Colon (tissue), 2 donors: ENCODE data around the gene TRIM47.
"Not testable (repeated sequence)": the region's sequence is repeated elsewhere in the genome, so short reads cannot be mapped to it uniquely, and the experiment has no call there.

Experiments used
- FAIRE-seq: peaks from 2 replicates; lab custom pipeline; 2012; peaks lifted over from hg19 to GRCh38; lab: Jason Lieb, UNC
- donor health status: control.
- donor health status: control.

TRIM47 gene

DNA sequence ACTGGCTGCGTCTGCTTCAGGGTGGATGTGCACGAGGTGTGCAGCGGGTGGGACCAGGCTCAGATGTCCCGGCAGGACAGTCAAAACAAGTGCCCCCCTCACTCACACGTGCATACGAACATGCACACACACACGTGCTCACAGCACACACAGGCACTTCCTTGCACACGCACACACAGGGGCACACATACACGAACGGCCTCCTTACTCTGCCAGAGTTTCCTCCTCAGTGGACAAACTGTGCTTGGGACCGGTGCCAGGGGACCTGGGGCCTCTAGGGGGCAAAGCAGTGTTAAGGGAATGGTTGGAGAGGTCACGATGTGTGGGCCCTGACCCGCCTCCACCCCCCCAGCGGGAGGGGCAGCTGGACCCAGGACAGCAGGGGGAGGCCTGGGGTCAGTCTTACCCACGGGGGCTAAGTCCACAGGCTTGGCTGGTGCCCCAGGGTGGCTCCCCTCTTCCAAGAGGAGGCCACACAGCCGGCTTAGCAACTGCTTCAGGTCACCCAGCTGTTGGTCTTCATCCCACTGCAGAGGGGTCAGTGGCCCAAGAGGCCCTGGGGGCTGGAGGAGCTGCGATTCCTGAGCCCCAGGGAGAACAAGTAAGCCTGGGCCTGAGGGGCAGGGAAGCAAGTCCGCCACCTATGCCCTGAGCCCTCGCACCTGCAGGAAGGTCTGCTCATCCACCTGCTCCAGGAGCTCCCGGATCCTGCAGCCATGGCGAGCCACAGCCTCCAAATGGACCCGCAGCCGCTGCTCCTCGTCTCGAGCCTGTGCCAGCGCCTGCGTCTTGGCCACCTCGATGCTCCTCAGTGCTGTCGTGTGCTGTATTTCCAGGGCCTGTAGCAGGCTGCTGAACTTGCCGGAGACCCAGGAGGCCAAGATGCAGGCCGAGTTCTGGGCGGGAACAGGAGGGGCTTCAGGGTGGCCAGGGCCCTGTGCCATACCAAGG, 13.5 kb upstream of the TRIM47 start:
- FAIRE-seq, result no peak

DNA sequence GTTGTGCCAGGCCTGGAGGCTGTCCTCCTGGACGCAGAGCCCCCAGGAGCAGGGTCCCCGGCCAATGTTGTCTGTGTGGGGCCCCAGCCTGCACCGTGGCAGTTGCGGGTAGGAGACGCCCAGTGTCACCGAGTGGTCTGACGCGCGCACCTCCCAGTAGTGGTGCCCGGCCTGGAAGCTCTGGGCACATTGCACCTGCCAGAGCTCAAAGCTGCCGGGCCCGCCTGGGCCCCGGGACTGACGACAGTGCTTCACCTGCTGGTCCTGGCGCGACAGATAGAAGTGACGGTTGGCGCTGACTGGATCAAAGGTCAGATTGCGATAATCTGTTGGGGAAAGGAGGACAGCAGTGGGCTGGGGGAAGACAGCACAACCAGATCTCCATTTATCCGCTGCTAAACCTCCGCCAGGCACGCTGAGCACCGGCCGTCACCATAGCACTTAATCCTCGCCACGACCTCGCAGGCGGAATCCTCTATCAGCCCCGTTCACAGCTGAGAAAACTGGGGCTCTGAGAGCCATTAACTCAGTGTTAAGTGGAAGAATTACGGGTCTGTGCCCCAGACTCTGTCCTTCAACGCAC, 12.7 kb upstream of the TRIM47 start:
- no peak for FAIRE-seq

DNA sequence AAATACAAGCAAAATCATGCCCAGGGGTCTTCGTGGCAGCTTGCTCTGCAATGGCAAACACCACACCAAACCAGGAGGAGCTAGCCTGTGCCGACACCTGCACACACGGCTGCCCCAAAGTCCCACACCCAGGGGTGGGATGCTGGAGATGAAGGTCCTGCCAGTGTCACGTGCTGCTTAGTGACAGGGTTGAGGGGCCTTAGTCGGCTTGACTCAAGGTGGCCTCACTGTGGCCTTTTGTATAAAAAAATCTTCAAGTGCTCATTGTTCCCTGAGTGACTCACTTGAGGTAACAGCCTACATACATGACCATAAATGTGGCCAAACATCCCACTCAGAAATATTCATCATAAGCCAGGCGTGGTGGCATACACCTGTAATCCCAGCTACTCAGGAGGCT, 11.1 kb upstream of the TRIM47 start:
- FAIRE-seq, result no peak

DNA sequence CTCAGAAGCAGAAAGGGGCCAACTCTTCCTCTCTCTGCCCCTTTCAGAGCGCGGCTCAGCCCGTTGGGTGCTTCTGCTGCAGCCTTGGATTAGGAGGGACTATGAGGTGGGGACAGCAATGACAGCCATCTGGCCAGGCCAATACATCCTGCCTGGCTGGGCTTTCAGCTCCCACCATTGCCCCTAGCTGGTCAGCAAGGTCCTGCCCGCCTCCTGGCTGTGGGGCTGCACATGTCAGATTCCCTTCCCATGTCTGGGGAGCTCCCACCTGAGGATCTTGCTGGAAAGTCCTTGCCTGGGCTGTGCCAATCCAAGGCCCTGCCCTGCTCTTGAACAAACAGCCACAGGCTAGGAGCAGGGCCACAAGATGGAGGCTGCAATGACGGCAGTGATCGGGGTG, 10.1 kb upstream of the TRIM47 start:
- no peak for FAIRE-seq

DNA sequence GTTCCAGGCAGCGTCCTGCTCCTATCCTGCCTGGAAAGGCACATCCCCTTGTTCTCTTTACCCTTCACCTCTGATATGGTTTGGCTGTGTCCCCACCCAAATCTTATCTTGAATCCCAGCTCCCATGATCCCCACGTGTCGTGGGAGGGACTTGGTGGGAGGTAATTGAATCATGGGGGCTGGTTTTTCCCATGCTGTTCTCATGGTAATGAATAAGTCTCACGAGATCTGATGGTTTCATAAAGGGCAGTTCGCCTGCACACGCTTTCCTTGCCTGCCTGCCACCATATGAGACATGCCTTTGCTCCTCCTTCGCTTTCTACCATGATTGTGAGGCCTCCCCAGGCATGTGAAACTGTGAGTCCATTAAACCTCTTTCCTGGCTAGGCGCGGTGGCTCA, 7.5 kb upstream of the TRIM47 start:
- FAIRE-seq, result not testable (repeated sequence)

DNA sequence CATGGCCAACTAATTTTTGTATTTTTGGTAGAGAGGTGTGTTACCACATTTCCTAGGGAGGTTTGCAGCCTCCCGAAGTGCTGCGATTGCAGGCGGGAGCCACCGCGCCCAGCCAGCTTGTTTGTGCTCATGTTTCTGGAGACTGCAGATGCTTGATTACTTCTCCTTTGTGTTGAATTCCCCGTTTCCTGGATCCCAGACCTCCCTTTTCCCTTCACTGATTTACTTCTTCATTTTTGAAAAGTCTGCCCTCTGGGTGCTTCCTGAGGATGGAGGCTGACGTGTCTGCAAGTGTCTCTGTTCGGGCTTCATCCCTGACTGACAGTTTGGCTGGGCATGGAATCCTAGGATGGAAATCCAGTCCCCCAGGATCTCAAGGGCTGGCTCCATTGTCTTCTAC, 7.0 kb upstream of the TRIM47 start:
- no peak for FAIRE-seq

DNA sequence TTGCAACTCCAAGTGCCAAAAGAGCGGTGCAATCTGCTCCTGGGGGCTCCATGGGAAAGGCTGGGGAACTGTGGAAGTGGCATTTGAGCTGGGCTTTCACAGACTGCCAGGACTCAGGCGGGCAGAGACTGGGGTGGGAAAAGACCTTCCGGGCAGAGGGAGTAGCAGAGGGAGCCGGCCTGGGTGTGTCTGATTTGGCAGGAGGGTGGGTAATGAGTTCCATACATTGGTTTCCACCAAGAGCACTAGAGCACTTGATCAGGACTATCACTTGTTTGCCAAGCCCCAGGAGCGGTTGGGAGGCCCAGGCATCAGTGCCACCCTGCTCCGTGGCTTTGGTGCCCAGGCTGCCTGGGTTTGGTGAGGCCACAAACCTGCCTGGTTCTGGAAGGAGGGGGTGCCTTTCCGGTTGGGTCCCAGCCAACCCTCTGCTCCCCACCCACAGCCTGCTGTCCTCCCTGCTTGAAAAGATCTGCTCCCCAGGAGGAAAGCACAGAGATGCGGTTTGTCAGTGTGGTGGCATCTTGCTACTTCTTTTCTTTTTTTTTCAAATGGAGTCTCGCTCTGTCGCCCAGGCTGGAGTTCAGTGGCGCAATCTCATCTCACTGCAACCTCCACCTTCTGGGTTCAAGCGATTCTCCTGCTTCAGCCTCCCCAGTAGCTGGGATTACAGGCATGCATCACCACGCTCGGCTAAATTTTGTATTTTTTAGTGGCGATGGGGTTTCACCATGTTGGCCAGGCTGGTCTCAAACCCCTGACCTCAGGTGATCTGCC, 3.5 kb upstream of the TRIM47 start:
- no peak for FAIRE-seq

DNA sequence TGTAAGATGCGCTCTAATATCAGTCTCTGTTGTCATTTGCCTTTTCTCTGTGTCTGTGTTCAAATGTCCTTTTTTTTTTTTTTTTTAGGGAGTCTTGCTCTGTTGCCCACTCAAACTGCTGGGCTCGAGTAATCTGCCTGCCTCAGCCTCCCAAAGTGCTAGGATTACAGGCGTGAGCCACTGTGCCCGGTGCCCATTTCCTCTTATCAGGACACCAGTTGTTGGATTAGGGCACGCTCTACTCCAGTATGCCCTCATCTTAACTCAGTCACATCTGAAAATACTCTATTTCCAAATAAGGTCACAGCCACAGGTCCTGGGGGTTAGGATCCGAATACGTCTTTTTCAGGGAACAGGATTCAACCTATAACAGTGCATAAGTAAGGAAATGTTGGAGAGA, 1.9 kb upstream of the TRIM47 start:
- no peak for FAIRE-seq

DNA sequence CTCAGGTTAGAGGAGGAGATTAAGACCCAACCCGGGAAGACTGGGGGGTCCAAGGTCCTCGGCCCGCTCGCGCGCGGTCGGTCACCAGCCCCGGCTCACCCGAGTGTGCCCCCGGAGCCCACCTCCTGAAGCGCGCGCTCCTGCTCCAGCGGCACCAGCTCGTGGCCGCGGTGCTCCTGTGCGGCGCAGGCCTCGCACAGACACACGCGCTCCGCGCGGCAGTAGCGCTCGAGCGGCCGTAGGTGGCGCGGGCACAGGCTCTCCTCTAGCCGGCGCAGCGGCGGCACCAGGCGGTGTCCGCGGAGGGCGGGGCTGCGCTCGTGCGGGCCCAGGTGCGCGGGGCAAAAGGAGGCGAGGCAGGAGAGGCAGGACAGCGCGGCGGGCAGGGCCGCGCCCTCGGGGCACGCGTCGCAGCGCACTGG, 618 bp downstream of the TRIM47 start:
- FAIRE-seq, result no peak

DNA sequence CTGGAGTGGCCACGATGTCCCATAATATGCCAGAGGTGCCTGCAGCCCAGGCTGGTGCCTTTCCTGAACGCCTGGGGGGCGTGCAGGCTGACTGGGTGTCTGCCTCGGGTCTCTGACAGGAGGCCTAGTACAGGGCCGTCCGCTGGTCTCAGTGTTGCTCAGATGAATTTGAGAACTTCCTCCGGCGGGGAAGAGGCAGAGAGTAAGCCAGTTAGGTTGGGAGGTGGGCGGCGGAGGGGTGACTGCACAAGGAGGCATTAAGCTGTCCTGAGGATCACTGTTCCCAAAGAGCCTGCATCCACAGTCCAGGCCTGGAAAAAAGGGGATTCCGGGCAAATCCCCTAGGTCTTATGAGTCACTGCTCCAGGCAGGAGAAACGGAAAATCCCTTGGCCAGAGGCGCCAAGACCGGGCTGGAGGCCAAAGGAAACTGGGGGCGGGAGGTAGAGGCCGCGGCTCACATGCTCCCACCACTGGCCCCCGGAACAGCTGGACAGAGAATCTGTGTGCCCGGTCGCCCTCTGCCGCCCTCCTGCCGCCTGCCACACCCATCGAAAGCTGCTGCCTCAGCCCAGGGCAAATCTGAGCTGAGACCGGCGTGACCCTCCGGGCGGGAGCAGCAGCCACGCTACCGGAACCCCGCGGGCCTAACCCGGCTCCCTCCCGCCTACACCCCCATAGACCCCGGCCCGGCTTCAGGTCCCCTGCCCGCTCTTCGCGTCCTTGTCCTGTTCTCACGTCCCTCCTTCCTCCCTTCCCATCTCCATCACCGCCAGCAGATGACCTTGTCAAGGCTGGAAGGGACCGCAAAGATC, 1.2 kb downstream of the TRIM47 start:
- no peak for FAIRE-seq

DNA sequence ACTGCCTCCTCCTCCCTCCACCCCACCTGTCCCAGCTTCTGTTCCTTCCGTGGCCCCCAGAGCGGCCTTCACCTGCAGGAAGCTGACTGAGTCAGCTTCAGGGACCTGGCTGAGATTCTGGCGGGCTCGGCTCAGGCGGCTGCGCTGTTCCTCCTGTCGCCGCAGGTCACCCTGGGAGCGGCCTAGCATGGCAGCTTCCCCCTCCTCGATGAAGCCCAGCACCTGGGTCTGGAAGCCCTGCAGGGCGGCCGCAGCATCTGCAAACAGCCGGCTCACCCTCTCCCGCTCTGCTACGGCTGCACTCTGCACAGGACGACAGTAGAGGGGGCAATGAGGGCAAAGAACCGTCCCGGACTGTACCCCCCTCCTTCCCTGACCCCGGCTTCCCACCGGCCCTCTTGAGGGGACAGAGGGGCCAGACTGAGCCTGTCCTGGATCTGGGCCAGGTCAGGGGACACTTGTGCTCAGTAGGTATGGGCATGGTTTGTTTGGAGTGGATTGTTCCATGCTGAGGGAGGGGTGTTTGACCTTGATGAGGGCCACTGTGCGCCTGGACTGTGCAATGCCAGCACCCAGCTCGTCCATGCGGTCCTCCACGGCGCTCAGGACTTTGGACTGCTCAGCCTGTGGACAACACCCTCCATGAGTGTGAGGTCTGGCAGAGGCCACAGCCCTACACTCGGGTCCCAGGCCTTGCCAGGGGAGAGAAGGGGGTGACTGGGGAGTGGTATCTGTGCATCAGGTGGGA, 2.0 kb downstream of the TRIM47 start:
- no peak for FAIRE-seq

DNA sequence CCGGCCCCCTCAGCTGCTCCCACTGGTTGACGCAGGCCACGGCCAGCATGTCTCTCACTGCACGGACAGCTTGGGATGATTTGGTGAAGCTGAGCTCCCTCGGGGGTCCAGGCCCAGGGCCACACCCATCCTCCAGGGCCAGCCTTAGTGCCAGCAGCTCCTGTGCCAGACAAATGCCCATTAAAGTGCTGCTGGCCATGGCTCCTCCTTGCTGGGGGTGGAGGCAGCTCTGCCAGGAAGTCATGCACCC, 2.5 kb downstream of the TRIM47 start:
- no peak for FAIRE-seq

DNA sequence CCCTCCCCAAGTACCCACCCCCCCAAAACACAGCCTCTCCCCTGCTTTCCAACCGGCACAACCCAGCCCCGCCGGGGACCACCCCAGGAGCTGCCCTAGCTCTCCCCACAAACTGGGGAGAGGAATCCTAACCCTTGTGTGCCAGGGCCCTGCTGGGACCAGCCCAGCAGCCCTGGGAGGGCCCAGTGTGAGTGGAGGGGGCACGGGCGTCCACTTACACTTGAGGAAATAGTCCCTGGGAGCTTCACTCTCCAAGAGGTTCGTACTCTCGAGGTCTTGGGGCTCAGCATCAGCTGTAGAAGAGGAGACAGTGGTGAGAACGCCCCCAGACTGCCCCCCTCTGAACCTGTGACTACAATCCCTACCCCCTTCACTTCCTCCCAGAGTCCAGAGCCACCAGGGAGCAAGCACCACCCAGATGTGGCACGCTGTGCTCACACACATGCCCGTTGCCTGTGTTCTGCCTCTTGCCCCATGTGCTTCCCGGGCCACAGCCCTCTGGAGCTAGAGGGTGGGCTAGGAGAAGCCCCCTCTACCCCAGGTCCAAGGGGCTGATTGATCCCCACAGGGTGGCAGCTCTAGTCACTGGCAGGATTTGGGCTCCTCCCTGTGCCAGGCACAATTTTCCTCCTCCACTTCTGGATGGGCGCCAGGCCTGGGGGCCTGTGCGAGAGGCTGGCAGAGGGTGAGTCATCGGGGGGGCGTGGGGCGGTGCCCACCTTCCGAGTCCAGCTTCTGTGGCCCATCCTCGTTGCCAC, 3.0 kb downstream of the TRIM47 start:
- no peak for FAIRE-seq

DNA sequence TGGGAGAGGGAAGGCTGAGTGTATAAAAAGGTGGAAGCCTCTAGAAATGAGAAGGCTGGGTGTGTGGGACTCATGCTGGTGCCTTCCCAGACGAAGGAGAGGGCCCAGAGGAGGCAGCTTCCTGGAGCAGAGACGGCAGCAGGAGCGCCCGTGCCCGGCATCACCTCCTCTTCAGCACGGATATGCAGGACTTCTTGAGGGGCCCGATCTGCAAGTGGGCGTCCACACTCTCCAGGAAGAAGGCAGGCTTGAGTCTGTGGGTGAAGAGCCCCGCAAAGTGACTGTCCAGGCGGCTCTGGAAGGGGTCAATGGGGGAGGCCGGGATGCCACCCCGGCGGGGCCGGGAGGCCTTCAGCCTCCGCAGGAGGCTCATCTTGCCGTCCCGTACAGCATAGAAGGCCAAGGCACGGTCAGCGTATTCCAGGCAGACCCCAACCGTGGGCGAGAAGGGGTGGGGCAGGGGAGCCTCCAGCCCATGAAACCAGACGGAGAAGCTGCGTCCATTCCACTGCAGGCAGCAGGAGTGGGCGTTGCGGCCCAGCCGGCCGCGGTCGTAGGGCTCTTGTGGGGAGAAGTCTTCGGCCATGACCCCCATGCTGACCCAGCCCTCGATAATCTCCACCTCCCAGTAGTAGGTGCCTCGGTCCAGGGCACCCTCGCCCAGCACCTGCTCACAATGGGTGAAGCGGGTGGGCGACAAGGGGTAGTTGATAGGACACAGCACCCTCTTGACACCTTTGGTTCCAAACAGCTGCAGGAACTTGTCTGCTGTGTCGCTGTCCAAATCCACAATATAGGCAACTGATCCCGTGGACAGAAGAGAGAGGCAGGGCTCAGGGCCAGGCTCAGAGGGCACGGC, 3.8 kb downstream of the TRIM47 start:
- FAIRE-seq, result no peak

DNA sequence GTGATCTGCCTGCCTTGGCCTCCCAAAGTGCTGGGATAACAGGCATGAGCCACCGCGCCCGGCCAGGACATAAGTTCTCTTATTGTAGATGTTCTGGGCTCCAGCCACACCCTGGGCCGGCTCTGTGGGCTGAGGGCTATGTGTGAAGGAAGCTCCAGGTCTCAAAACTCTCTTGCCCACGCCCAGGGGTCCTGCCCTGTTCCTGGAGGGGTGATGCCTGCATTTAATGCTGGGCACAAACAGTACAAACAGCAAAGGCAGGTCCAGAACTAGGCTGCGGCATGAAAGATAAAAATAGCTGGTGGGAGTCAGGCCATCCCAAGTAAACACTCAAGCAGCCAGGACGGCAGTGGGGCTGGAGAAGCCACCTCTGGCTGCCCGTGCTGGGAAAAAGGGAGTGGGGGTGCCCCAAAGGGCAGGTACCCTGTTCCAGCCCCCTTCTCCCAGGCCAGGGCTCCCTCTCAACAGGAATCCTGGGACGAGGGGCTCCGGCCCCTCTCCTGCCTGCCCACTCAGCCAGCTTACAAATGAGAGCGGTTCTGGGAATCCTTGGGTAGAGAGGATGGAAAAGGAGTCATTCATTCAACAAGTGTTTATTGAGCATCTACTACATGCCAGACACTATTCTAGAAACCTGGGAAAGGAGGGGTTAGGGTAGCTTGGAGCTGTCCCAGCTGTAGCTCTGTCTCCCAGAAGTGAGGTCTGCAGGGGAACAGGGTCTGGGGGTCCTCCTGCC, 4.6 kb downstream of the TRIM47 start:
- FAIRE-seq, result no peak

DNA sequence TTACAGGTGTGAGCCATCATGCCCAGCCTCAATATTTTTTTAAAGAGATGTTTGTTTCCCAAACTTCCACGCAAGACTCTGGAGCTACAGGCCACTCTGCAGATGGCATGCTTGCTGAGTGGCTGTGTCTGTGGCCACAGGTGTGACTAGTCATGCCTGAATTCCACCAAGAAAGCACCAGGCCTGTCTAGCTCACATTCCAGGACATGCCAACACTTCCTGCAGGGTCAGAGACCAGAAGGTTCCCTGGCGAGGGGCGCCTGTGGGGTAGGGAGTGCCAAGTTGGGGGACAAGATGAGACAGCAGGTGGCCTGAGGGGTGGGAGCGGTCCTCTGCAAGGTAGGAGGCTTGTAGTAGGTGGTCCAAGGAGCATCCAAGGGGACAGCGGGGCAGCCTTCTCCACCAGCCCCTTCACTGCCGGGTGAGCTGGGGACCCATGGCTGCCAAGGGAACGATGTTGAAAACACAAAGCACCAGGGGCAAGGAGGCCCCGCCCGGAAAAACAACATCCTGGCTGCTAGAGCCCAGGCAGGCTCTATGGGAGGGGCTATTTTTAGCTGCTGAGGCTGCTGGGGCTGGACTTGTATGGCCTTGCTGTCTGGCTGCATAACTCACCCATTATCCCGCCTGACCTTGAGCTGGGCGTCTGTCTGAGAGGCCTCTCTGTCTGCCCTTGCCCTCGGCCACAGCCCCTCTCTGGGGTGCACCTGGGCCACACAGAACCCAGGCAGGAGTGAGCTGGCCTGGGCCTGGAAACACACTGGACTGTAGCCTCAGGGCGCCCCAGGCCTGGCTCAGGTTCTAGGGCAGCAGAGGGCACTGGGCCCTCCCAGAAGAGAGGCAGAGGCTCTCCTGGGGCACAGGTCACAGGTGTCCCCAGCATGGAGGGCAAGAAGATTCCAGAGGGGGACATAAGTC, 5.7 kb downstream of the TRIM47 start:
- no peak for FAIRE-seq

DNA sequence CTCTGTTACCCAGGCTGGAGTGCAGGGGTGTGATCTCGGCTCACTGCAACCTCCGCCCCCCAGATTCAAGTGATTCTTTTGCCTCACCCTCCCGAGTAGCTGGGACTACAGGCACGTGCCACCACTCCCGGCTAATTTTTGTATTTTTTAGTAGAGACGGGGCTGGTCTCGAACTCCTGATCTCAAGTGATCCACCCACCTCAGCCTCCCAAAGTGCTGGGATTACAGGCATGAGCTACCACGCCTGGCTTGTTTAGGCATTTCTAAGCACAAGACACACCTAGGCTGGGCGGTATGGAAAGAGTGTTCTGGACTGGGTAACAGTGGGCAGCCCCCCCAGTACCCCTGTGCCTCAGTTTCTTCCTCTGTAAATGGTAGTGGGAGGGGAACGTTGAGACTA, 8.2 kb downstream of the TRIM47 start:
- FAIRE-seq, result not testable (repeated sequence)
